Stimulated activated CD8-positive, alpha-beta memory T cell treated with anti-CD3 and anti-CD28 coated beads, Interleukin-2, amount 100 ng/mL, for 48 hours (primary cell): ENCODE measurements around the gene FCHSD1.

Experiments
- DNase-seq, 2 donors: peaks; one replicate each; pipeline ENCODE4 v3.0.0-alpha.2; 2020; ENCODE audit warnings: low read depth in 2 of 2

The FCHSD1 gene

GRCh38 chr5:141641634-141642267 lies 9.5 kb downstream of the FCHSD1 start:
- DNase-seq, result no peak

- DNase-seq, result no peak
Measured at GRCh38 chr5:141640698-141641097, 10.5 kb downstream of the FCHSD1 start.

GRCh38 chr5:141640051-141640415 lies 11.2 kb downstream of the FCHSD1 start:
- DNase-seq, result no peak

GRCh38 chr5:141639357-141640050 lies 11.7 kb downstream of the FCHSD1 start:
- DNase-seq, result no peak

GRCh38 chr5:141638771-141639170 lies 12.4 kb downstream of the FCHSD1 start:
- no peak for DNase-seq

GRCh38 chr5:141637767-141638419 lies 13.3 kb downstream of the FCHSD1 start:
- DNase-seq, result peak; percentile 38 to 50

GRCh38 chr5:141637123-141637766 lies 14.0 kb downstream of the FCHSD1 start:
- peak; percentile 30 to 42 for DNase-seq

- DNase-seq, result peak; percentile 90 to 92
Measured at GRCh38 chr5:141636413-141637122, 14.7 kb downstream of the FCHSD1 start, which contains the start of the genes HDAC3 and RELL2. Gene HDAC3, minus strand, starts transcription at chr5:141636849. Its CDS starts 59 bp downstream, at chr5:141636790. Gene RELL2, plus strand, starts transcription at chr5:141636997. Its CDS starts 1,229 bp downstream, at chr5:141638226.

GRCh38 chr5:141636106-141636412 lies 15.2 kb downstream of the FCHSD1 start:
- no peak for DNase-seq

GRCh38 chr5:141635646-141636045 lies 15.6 kb downstream of the FCHSD1 start:
- DNase-seq, result no peak

- DNase-seq, result no peak
Measured at GRCh38 chr5:141634720-141635119, 16.5 kb downstream of the FCHSD1 start.

- DNase-seq, result no peak
Measured at GRCh38 chr5:141633871-141634561, 17.2 kb downstream of the FCHSD1 start.

GRCh38 chr5:141632650-141633049 lies 18.6 kb downstream of the FCHSD1 start:
- no peak for DNase-seq

GRCh38 chr5:141630570-141631140 lies 20.6 kb downstream of the FCHSD1 start:
- no peak for DNase-seq

GRCh38 chr5:141628175-141628788 lies 22.9 kb downstream of the FCHSD1 start:
- no peak for DNase-seq

GRCh38 chr5:141623611-141624010 lies 27.6 kb downstream of the FCHSD1 start:
- DNase-seq, result no peak

- no peak for DNase-seq
Measured at GRCh38 chr5:141623186-141623585, 28.0 kb downstream of the FCHSD1 start.

GRCh38 chr5:141618804-141619554 lies 32.2 kb downstream of the FCHSD1 start, which contains the start of gene DIAPH1:
Gene DIAPH1, minus strand, starts transcription at chr5:141619000. Its CDS starts 86 bp downstream, at chr5:141618914.
- peak; percentile 98 for DNase-seq

- DNase-seq, result peak; percentile 30 to 60
Measured at GRCh38 chr5:141618030-141618803, 33.0 kb downstream of the FCHSD1 start.
